HCT116 (cell line): ENCODE measurements around the gene CSK. TPM values are rescaled to one million over a fixed set of nuclear protein-coding genes. Genes with fewer than 3 reads are reported as not detected.

ENCODE experiments used
- ATAC-seq: fragments of 200-7000 bp; cut with Tn5 transposase; 2 replicates; pipeline ENCODE4 v1.9.1; 2020; ENCODE audit warnings: mild to moderate bottlenecking, moderate library complexity
- BruUV-seq: library from RNA; stranded (reverse); fragments of 400-500 nt; replicated peaks from 2 replicates; lab custom pipeline; 2021; lab: Mats Ljungman, UMichigan
- CTCF ChIA-PET: fragments of 300-600 bp; sonication (Branson Sonifier 250); formaldehyde crosslinking; loops from one replicate; lab custom pipeline; 2021; ENCODE audit warnings: antibody characterized with exemption; lab: Charles Lee
- POLR2A ChIA-PET: fragments of 300-600, 350-600 bp; sonication (Branson Sonifier 250); formaldehyde crosslinking; loops from one replicate; lab custom pipeline; 2021; ENCODE audit warnings: antibody characterized with exemption; lab: Charles Lee
- RAD21 ChIA-PET, 2 experiments: fragments of 300-600 bp; sonication (Branson Sonifier 250); formaldehyde crosslinking; loops; one replicate each; lab custom pipeline; 2023; ENCODE audit warnings: low total read pairs in 2 of 2; ENCODE audit not compliant: uncharacterized antibody in 2 of 2, unreplicated experiment in 2 of 2, low non-redundant PET in 1 of 2; lab: Charles Lee
- DNase-seq: peaks from one replicate; pipeline ENCODE4 v3.0.0-alpha.2; 2010; ENCODE audit warnings: low read depth, low spot score
- H2AFZ ChIP-seq: fragments of 200-600 bp; shearing (Covaris generic), sonication (generic); 2 replicates; pipeline ENCODE4 v1.6.1; 2017; ENCODE audit warnings: low read depth, mixed run types, mixed read lengths, antibody characterized with exemption, low read length; ENCODE audit not compliant: poor library complexity, severe bottlenecking
- H3K27ac ChIP-seq: 2 replicates; pipeline ENCODE4 v1.5.1; 2012; ENCODE audit warnings: low read depth, low read length
- H3K27me3 ChIP-seq: fragments of 200-600 bp; sonication (generic); 2 replicates; pipeline ENCODE4 v1.6.1; 2016; ENCODE audit warnings: mixed run types, low read length, mixed read lengths; ENCODE audit not compliant: insufficient read depth
- H3K36me3 ChIP-seq, 2 experiments: fragments of 200-500 bp in 1 of 2; fragments of 200-600 bp in 1 of 2; sonication (Bioruptor generic) in 1 of 2; sonication (generic) in 1 of 2; 2 replicates each; pipeline versions ENCODE4 v1.5.1 to v1.6.1; 2014 to 2016; ENCODE audit warnings: low read length in 2 of 2, inconsistent platforms in 1 of 2, mixed read lengths in 1 of 2, mixed run types in 1 of 2; ENCODE audit not compliant: insufficient read depth in 2 of 2, control insufficient read depth in 1 of 2
- H3K4me1 ChIP-seq, 2 experiments: fragments of 200-600 bp in 1 of 2; sonication (generic) in 1 of 2; 2 replicates each; pipeline versions ENCODE4 v1.5.1 to v1.6.1; 2012 to 2017; ENCODE audit warnings: low read length in 2 of 2, inconsistent platforms in 1 of 2, mild to moderate bottlenecking in 1 of 2, mixed read lengths in 1 of 2, mixed run types in 1 of 2, moderate library complexity in 1 of 2; ENCODE audit not compliant: insufficient read depth in 2 of 2, control insufficient read depth in 1 of 2
- H3K4me2 ChIP-seq: fragments of 200-600 bp; sonication (generic); 2 replicates; pipeline ENCODE4 v1.6.1; 2017; ENCODE audit warnings: mixed run types, low read length, mixed read lengths
- H3K4me3 ChIP-seq, 2 experiments: fragments of 200-600 bp in 1 of 2; sonication (generic) in 1 of 2; replicated peaks in 1 of 2; 2 replicates each; pipeline ENCODE4 v1.5.1; 2011 to 2016; ENCODE audit warnings: low read length in 2 of 2, control low read depth in 1 of 2, low read depth in 1 of 2, mild to moderate bottlenecking in 1 of 2, mixed read lengths in 1 of 2, mixed run types in 1 of 2
- H3K79me2 ChIP-seq: fragments of 200-600 bp; sonication (generic); 2 replicates; pipeline ENCODE4 v1.6.1; 2017; ENCODE audit warnings: mild to moderate bottlenecking, mixed run types, low read length, moderate library complexity, mixed read lengths; ENCODE audit not compliant: insufficient read depth
- H3K9ac ChIP-seq: fragments of 200-600 bp; sonication (generic); 2 replicates; pipeline ENCODE4 v1.6.1; 2016; ENCODE audit warnings: low read length, mixed read lengths
- H3K9me2 ChIP-seq: fragments of 200-600 bp; sonication (generic), shearing (Covaris generic); 2 replicates; pipeline ENCODE4 v1.6.1; 2017; ENCODE audit warnings: mixed run types, mild to moderate bottlenecking, moderate library complexity; ENCODE audit not compliant: insufficient read depth
- H3K9me3 ChIP-seq, 2 experiments: fragments of 200-500 bp in 1 of 2; fragments of 200-600 bp in 1 of 2; sonication (Bioruptor generic) in 1 of 2; sonication (generic) in 1 of 2; 2 replicates each; pipeline ENCODE4 v1.6.1; 2014 to 2017; ENCODE audit warnings: low read length in 2 of 2, mixed read lengths in 2 of 2, inconsistent platforms in 1 of 2, low read depth in 1 of 2, mild to moderate bottlenecking in 1 of 2, mixed run types in 1 of 2, moderate library complexity in 1 of 2; ENCODE audit not compliant: control insufficient read depth in 1 of 2, insufficient read depth in 1 of 2
- H4K20me1 ChIP-seq: fragments of 200-600 bp; sonication (generic), shearing (Covaris generic); 2 replicates; pipeline ENCODE4 v1.6.1; 2017; ENCODE audit warnings: mixed run types, mild to moderate bottlenecking, moderate library complexity; ENCODE audit not compliant: insufficient read depth
- ATF3 ChIP-seq: IDR thresholded peaks from 2 replicates; pipeline ENCODE4 v1.6.1; 2012
- CBX3 ChIP-seq: IDR thresholded peaks from 2 replicates; pipeline ENCODE4 v1.6.1; 2012; ENCODE audit warnings: low read depth
- EZH2 ChIP-seq: fragments of 200-600 bp; sonication (generic); IDR thresholded peaks from 2 replicates; pipeline ENCODE4 v1.6.1; 2017; ENCODE audit warnings: antibody characterized with exemption, mixed run types
- JUND ChIP-seq: IDR thresholded peaks from 2 replicates; pipeline ENCODE4 v1.6.1; 2012
- MAX ChIP-seq: IDR thresholded peaks from 2 replicates; pipeline ENCODE4 v1.6.1; 2012
- POLR2AphosphoS5 ChIP-seq: IDR thresholded peaks from 2 replicates; pipeline ENCODE4 v1.6.1; 2011; ENCODE audit warnings: mild to moderate bottlenecking, low read depth, low read length, moderate library complexity
- REST ChIP-seq: IDR thresholded peaks from 2 replicates; pipeline ENCODE4 v1.6.1; 2012; ENCODE audit warnings: low read depth
- SIN3A ChIP-seq: IDR thresholded peaks from 2 replicates; pipeline ENCODE4 v1.6.1; 2012; ENCODE audit warnings: low read depth
- SP1 ChIP-seq: IDR thresholded peaks from 2 replicates; pipeline ENCODE4 v1.6.1; 2012; ENCODE audit warnings: low read depth
- TCF7L2 ChIP-seq: IDR thresholded peaks from 2 replicates; pipeline ENCODE4 v1.7.0; 2011; ENCODE audit warnings: borderline replicate concordance, inconsistent platforms; ENCODE audit not compliant: insufficient read depth, insufficient read length; ENCODE audit errors: extremely low read depth
- YY1 ChIP-seq: IDR thresholded peaks from 2 replicates; pipeline ENCODE4 v1.6.1; 2011; ENCODE audit warnings: low read length, low read depth, moderate library complexity, mild to moderate bottlenecking; ENCODE audit not compliant: insufficient replicate concordance; ENCODE audit errors: extremely low read depth
- intact Hi-C: fragments of 100-400 bp; cut with micrococcal nuclease; formaldehyde crosslinking; loops from 2 replicates; pipeline ENCODE4 v1.10.0; 2022
- total RNA-seq: library from RNA; stranded (reverse); gene quantifications from one replicate; pipeline ENCODE4 v1.2.1, GENCODE V29; 2021; ENCODE audit not compliant: unreplicated experiment

CSK gene
- total RNA-seq, 1 experiment from 2014 or later: 72.2 TPM

- TF ChIP-seq SP1 (no peak), ATF3 (no peak), YY1 (no peak), EZH2 (no peak), SIN3A (no peak), TCF7L2 (no peak), MAX (no peak), CBX3 (no peak), JUND (no peak), REST (no peak), POLR2AphosphoS5 (no peak)
- TF ChIP-seq, all 23 proteins: peak for 0
- Histone ChIP-seq H3K4me3 (no peak overlapping the region), H3K9ac (no peak overlapping the region), H3K36me3 (peaks cover 16 to 23% of the 10 kb centered on the region in 2 experiments; a peak in 3 of 4 replicates), H2AFZ (no peak overlapping the region), H3K9me3 (no peaks in the 10 kb centered on the region), H3K9me2 (no peaks in the 10 kb centered on the region), H3K4me1 (peaks cover 9 to 21% of the 10 kb centered on the region in 2 experiments; a peak in 3 of 4 replicates), H3K4me2 (no peak overlapping the region), H3K27me3 (no peaks in the 10 kb centered on the region), H3K79me2 (peaks cover 6% of the 10 kb centered on the region; the same call in 1 of the 2 replicates), H3K27ac (no peak overlapping the region), H4K20me1 (no peaks in the 10 kb centered on the region)
- intact Hi-C loops: no loop called here
- BruUV-seq: no TSS peak
- POLR2A ChIA-PET: no interaction called here
- DNase-seq (no peak), ATAC-seq (no peak)
- RAD21 ChIA-PET: no interaction called here
- CTCF ChIA-PET: interaction anchor here (1.6 kb wide), 1 partner anchor 56 kb away, joined by 5 read pairs; no protein-coding TSS in a partner anchor
Measured at GRCh38 chr15:74845581-74845980, 63.7 kb downstream of the CSK start.
